Endodermal cell (in vitro differentiated cells): ENCODE results near the gene KIF27. TPM values are rescaled to one million over a fixed set of nuclear protein-coding genes. Genes with fewer than 3 reads are reported as not detected.
"Not testable (repeated sequence)": the region's sequence is repeated elsewhere in the genome, so short reads cannot be mapped to it uniquely, and the experiment has no call there.

Experiments used
- DNase-seq: peaks from one replicate; pipeline ENCODE4 v3.0.0-alpha.2; 2017
- H3K27ac ChIP-seq: 2 replicates; pipeline ENCODE4 v1.5.1; 2013; ENCODE audit warnings: mild to moderate bottlenecking, low read depth, low read length, moderate library complexity
- H3K27me3 ChIP-seq: 2 replicates; pipeline ENCODE4 v1.6.1; 2013; ENCODE audit warnings: mild to moderate bottlenecking, low read length, moderate library complexity; ENCODE audit not compliant: insufficient read depth, control insufficient read depth, poor library complexity, severe bottlenecking
- H3K36me3 ChIP-seq: 2 replicates; pipeline ENCODE4 v1.7.0; 2013; ENCODE audit warnings: mild to moderate bottlenecking, low read length, moderate library complexity; ENCODE audit not compliant: control insufficient read depth, insufficient read depth
- H3K4me1 ChIP-seq: one replicate; pipeline ENCODE4 v1.7.0; 2013; ENCODE audit warnings: low read length; ENCODE audit not compliant: control insufficient read depth, insufficient read depth
- H3K4me3 ChIP-seq: 2 replicates; pipeline ENCODE4 v1.5.1; 2013; ENCODE audit warnings: mild to moderate bottlenecking, low read length, moderate library complexity
- H3K9ac ChIP-seq: 2 replicates; pipeline ENCODE4 v1.6.1; 2013; ENCODE audit warnings: mild to moderate bottlenecking, low read length, moderate library complexity; ENCODE audit not compliant: poor library complexity, severe bottlenecking; ENCODE audit errors: extremely low read depth
- H3K9me3 ChIP-seq: 2 replicates; pipeline ENCODE4 v1.6.1; 2013; ENCODE audit warnings: mild to moderate bottlenecking, low read length, moderate library complexity; ENCODE audit not compliant: control insufficient read depth
- H3K27ac Mint-ChIP-seq: 2 replicates; pipeline ENCODE4 v1.8.0; 2020; ENCODE audit warnings: mixed read lengths
- H3K27me3 Mint-ChIP-seq: 2 replicates; pipeline ENCODE4 v1.8.0; 2021; ENCODE audit warnings: mild to moderate bottlenecking, mixed read lengths; ENCODE audit not compliant: insufficient read depth
- H3K36me3 Mint-ChIP-seq: 2 replicates; pipeline ENCODE4 v1.8.0; 2020; ENCODE audit warnings: low read depth, mixed read lengths
- H3K4me1 Mint-ChIP-seq: 2 replicates; pipeline ENCODE4 v1.8.0; 2020; ENCODE audit warnings: mixed read lengths
- H3K4me3 Mint-ChIP-seq: 2 replicates; pipeline ENCODE4 v1.8.0; 2020; ENCODE audit warnings: mild to moderate bottlenecking, moderate library complexity, mixed read lengths
- H3K9me3 Mint-ChIP-seq: 2 replicates; pipeline ENCODE4 v1.8.0; 2020; ENCODE audit warnings: mild to moderate bottlenecking, mixed read lengths
- WGBS, 2 experiments: methylation state at CpG; one replicate each; pipeline versions ENCODE4 v1.1.5 to v1.1.7; 2013; ENCODE audit warnings: missing lambda C conversion rate in 2 of 2, mixed read lengths in 1 of 2; ENCODE audit not compliant: insufficient coverage in 1 of 2, insufficient read length in 1 of 2; 5-methylcytosine and 5-hydroxymethylcytosine counted together
- total RNA-seq, 2 donors: library from RNA; stranded (reverse); fragmentation: NEBNext Ultra II Directional in 1 of 2; extraction: Animal tissue kit (Norgen Biotek cat#: 25700) in 1 of 2; gene quantifications; 2 replicates in 1 of 2; 3 replicates in 1 of 2; pipeline ENCODE4 v1.2.1, GENCODE V29; 2021
- TF ChIP-seq, protein P1 (sequence below): fragments of 200-600 bp; sonication (generic); conservative IDR thresholded peaks from 2 replicates; pipeline ENCODE4 v1.5.0; 2021; ENCODE audit warnings: antibody characterized with exemption, mild to moderate bottlenecking

KIF27 gene
- total RNA-seq, 2 donors from 2014 or later = 12.0 to 19.5 TPM

DNA sequence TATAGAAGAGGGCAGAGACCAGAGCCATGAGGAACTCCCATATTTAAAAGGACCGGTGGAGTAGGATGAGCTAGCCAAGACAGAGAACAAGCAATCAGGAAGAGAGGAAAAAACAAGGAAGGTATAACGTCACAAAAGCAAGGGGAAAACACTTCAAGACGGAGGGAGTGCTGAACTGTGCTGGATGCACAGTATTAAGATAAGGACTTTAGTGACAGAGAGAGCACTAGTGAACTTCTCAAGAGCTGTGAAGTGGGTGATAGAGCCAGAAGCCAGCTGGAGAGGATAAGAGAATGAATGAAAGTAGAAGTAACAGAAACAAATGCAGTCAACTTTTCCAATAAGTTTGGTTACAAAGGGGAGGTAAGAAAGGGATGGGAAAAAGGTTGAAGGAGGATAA, 45.7 kb downstream of the KIF27 start:
- not testable (repeated sequence) for H3K4me3 Mint-ChIP-seq, DNase-seq, H3K4me1 Mint-ChIP-seq, H3K27ac Mint-ChIP-seq, H3K9ac ChIP-seq, H3K27me3 ChIP-seq, H3K4me3 ChIP-seq, H3K27ac ChIP-seq, H3K36me3 ChIP-seq, H3K9me3 Mint-ChIP-seq, H3K27me3 Mint-ChIP-seq, H3K4me1 ChIP-seq, H3K9me3 ChIP-seq
- H3K36me3 Mint-ChIP-seq = peaks cover 13% of the 10 kb centered on the region
- whole genome bisulfite sequencing, 2 experiments = 92 to 94% methylated on average over 3 of the region's 3 CpGs

DNA sequence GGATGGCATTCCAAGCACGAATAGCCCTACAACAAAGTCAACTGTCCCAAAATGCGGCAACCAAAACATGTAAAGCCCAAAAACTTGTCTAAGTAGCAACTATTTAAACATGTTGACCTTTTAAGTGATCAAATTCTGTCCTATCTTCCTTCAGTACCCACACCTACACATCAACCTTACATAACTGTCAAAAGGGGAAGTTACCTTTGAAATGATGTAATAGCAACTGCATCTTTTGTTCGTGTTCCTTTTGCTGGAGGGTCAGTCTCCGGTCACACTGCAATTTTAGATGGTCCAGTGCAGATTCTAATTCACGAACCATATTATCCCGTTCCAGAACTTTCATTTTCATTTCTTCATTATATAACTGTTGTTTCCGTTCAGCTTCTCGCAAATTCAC, 71.3 kb downstream of the KIF27 start:
- H3K9ac ChIP-seq, H3K4me3 ChIP-seq, H3K27me3 ChIP-seq, H3K36me3 ChIP-seq, DNase-seq, H3K9me3 ChIP-seq, H3K27me3 Mint-ChIP-seq, H3K9me3 Mint-ChIP-seq, H3K4me1 Mint-ChIP-seq, H3K27ac Mint-ChIP-seq, H3K4me3 Mint-ChIP-seq, H3K4me1 ChIP-seq, H3K27ac ChIP-seq: not testable (repeated sequence)
- peaks cover 33% of the 10 kb centered on the region for H3K36me3 Mint-ChIP-seq
- 95 to 100% methylated on average over 1 to 7 of the region's 8 CpGs for WGBS, 2 experiments

DNA sequence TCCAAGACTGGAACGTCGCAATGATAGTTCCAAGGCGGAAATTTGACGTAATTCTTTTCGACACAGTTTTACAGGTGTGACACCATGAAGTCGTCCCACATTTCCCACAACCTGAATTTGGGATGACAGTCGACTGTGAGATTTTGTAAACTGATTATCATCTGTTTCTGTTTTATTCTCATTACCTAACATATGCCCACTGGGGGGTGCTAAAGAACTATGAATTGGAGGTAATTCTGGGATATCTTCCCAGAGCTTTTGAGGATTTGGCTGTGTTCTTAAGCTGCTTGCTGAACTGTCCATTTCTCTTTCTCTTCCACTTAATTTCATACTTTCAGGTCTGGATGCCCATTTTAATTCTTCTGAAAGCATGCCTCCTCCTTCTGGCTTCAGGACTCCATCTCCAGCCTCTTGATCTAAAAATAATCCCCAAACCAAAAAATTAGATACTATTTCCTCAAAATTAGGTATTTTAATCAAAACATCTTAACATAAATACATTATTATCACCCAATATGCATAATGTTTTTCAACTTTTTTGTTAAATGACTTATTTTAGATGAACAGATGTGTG, 84.1 kb downstream of the KIF27 start:
- not testable (repeated sequence) for H3K27me3 Mint-ChIP-seq

DNA sequence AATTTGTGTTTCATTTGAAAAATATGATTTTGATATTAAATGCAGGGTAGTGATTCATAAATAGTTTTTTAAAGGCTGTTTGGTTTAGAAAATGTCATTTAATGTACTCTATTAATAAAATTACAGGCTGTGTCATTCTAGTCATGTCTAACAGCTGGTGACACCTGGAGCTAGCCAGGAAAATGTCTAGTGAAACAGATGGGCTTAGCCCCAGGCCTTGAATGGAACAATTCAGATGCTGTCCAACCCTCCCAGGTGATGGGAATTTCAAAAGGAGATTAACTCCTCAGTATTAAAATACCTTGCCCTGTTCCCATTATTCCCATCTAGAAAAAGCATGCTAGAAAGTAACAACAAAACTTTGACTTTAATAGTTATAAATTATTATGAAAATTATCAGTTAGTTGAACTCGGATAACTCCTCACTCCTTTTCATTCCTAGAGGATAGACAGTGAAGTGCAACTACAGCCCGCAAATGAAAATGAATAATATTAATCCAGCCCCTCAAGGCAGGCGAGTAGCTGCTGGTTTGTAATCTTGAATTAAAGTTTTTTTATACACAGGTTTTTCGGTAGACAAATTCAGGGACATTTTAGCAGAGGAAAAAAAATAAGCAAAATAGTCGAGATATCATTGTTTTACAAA, 90.7 kb downstream of the KIF27 start:
- H3K9me3 ChIP-seq, H3K27ac Mint-ChIP-seq, H3K9ac ChIP-seq, H3K27ac ChIP-seq, H3K27me3 Mint-ChIP-seq, H3K36me3 ChIP-seq, H3K4me3 ChIP-seq, H3K4me1 Mint-ChIP-seq, H3K4me1 ChIP-seq, H3K4me3 Mint-ChIP-seq, H3K36me3 Mint-ChIP-seq, H3K9me3 Mint-ChIP-seq, H3K27me3 ChIP-seq, DNase-seq: not testable (repeated sequence)
- WGBS, 2 experiments = 86% methylated on average over 5 of the region's 5 CpGs; no CpG with 5 or more reads in 1 of the 2 experiments
- TF ChIP-seq, protein P1, sequence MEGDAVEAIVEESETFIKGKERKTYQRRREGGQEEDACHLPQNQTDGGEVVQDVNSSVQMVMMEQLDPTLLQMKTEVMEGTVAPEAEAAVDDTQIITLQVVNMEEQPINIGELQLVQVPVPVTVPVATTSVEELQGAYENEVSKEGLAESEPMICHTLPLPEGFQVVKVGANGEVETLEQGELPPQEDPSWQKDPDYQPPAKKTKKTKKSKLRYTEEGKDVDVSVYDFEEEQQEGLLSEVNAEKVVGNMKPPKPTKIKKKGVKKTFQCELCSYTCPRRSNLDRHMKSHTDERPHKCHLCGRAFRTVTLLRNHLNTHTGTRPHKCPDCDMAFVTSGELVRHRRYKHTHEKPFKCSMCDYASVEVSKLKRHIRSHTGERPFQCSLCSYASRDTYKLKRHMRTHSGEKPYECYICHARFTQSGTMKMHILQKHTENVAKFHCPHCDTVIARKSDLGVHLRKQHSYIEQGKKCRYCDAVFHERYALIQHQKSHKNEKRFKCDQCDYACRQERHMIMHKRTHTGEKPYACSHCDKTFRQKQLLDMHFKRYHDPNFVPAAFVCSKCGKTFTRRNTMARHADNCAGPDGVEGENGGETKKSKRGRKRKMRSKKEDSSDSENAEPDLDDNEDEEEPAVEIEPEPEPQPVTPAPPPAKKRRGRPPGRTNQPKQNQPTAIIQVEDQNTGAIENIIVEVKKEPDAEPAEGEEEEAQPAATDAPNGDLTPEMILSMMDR = peak; percentile 29

More for the DNA sequence above, 84.1 kb downstream of the KIF27 start:
- not testable (repeated sequence) for H3K36me3 Mint-ChIP-seq, H3K27ac ChIP-seq, H3K4me1 Mint-ChIP-seq, H3K36me3 ChIP-seq, H3K9me3 Mint-ChIP-seq, H3K27ac Mint-ChIP-seq, DNase-seq, H3K4me3 ChIP-seq, H3K9ac ChIP-seq, H3K27me3 ChIP-seq, H3K9me3 ChIP-seq, H3K4me1 ChIP-seq, H3K4me3 Mint-ChIP-seq
- WGBS, 2 experiments = 83% methylated on average over 4 of the region's 7 CpGs; no CpG with 5 or more reads in 1 of the 2 experiments
- TF ChIP-seq, protein P1 = peak; percentile 34

DNA sequence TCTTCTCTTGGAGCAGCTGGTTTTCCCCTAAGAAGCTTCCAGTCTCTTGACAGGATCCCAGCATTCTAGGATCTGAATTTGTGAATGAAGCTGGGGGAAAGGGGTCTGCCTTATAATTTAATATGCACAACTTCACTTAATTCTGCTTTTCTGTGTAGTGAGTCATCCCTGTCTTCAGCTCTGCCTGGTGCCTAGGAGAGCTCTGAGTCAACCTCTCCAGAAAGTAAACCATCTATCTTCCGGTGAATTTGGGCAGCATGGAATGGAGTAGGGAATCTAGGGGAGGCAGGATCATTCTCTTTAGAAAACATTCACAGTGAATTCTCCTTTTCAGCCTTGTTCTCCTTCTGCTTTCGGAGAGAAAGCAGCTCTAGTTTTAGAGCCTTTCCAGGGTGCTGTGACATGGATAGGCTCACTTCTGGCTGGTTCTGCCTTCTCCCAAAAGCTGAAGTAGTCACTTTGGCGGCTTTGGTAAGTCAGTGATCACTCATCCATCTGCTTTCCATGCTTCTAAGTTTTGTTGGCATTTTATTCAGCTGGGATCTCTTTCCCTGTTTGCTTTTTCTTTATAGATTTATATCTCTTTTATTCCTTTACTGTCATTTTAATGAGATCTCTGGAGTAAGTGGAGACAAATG, 96.1 kb downstream of the KIF27 start:
- peaks cover 11% of the 10 kb centered on the region for H3K27me3 Mint-ChIP-seq
- not testable (repeated sequence) for H3K36me3 Mint-ChIP-seq, H3K9me3 ChIP-seq, H3K36me3 ChIP-seq, H3K9ac ChIP-seq, H3K4me3 ChIP-seq, H3K27ac Mint-ChIP-seq, DNase-seq, H3K4me1 ChIP-seq, H3K9me3 Mint-ChIP-seq, H3K27ac ChIP-seq, H3K27me3 ChIP-seq, H3K4me1 Mint-ChIP-seq, H3K4me3 Mint-ChIP-seq
- WGBS, 2 experiments = 93 to 95% methylated on average over 3 of the region's 3 CpGs
